ENCODE results near the gene SLC8A3.

The SLC8A3 gene

GRCh38 chr14:70107309-70107708 lies 81.4 kb downstream of the SLC8A3 start:
- no peak for TF ChIP-seq CTCF (IDR thresholded peaks at IDR 0.05)

- TF ChIP-seq CTCF (IDR thresholded peaks at IDR 0.05), result no peak
These were observed 88.7 kb downstream of the SLC8A3 start for GRCh38 chr14:70100071-70100470.

GRCh38 chr14:70098250-70098809 lies 90.4 kb downstream of the SLC8A3 start:
- no peak for TF ChIP-seq CTCF (IDR thresholded peaks at IDR 0.05)

- TF ChIP-seq CTCF (IDR thresholded peaks at IDR 0.05), result no peak
These were observed 91.0 kb downstream of the SLC8A3 start for GRCh38 chr14:70097576-70098249.

GRCh38 chr14:70096866-70097265 lies 91.9 kb downstream of the SLC8A3 start:
- no peak; the same call in 1 of the 2 replicates for TF ChIP-seq CTCF (IDR thresholded peaks at IDR 0.05)

- no peak for TF ChIP-seq CTCF (IDR thresholded peaks at IDR 0.05)
These were observed 94.1 kb downstream of the SLC8A3 start for GRCh38 chr14:70094631-70095030.

GRCh38 chr14:70094106-70094505 lies 94.6 kb downstream of the SLC8A3 start:
- TF ChIP-seq CTCF (IDR thresholded peaks at IDR 0.05), result no peak
